Hepatocyte (in vitro differentiated cells): ENCODE measurements around the gene PPARA.

Experiments
- CTCF ChIP-seq: fragments of 200-600 bp; sonication (generic); IDR thresholded peaks from 2 replicates; pipeline ENCODE4 v1.5.1; 2016; ENCODE audit warnings: antibody characterized with exemption, mild to moderate bottlenecking; ENCODE audit not compliant: poor library complexity
- EZH2 ChIP-seq: fragments of 200-600 bp; sonication (generic); IDR thresholded peaks from 2 replicates; pipeline ENCODE4 v1.6.1; 2016; ENCODE audit warnings: antibody characterized with exemption, mild to moderate bottlenecking, borderline replicate concordance
- EZH2phosphoT487 ChIP-seq: fragments of 200-600 bp; sonication (generic); IDR thresholded peaks from one replicate; pipeline ENCODE4 v1.6.1; 2018; ENCODE audit warnings: antibody characterized with exemption, mild to moderate bottlenecking, low read depth, moderate library complexity; ENCODE audit not compliant: unreplicated experiment, severe bottlenecking

- no peak for TF ChIP-seq CTCF
- TF ChIP-seq EZH2, result no peak
- no peak for TF ChIP-seq EZH2phosphoT487
Observed at GRCh38 chr22:46119729-46120419, 30.5 kb upstream of the PPARA start.
